Testis (tissue), 2 donors: ENCODE measurements around the gene SP3.

Source experiments
- POLR2A ChIP-seq: fragments of 450-650 bp; IDR thresholded peaks from one replicate; pipeline ENCODE4 v1.6.1; 2017; ENCODE audit warnings: antibody characterized with exemption, mild to moderate bottlenecking, moderate library complexity
- TF ChIP-seq, protein P1 (sequence below), 3 experiments: fragments of 450-650 bp in 2 of 3; fragments of 200-600 bp in 1 of 3; sonication (generic) in 1 of 3; IDR thresholded peaks; one replicate each; pipeline ENCODE4 v1.5.1; 2016 to 2019; ENCODE audit warnings: antibody characterized with exemption in 3 of 3, mild to moderate bottlenecking in 2 of 3, moderate library complexity in 1 of 3

GRCh38 chr2:173979751-173980351, 14.7 kb upstream of the SP3 start:
- no peak for TF ChIP-seq POLR2A
- TF ChIP-seq, protein P1, sequence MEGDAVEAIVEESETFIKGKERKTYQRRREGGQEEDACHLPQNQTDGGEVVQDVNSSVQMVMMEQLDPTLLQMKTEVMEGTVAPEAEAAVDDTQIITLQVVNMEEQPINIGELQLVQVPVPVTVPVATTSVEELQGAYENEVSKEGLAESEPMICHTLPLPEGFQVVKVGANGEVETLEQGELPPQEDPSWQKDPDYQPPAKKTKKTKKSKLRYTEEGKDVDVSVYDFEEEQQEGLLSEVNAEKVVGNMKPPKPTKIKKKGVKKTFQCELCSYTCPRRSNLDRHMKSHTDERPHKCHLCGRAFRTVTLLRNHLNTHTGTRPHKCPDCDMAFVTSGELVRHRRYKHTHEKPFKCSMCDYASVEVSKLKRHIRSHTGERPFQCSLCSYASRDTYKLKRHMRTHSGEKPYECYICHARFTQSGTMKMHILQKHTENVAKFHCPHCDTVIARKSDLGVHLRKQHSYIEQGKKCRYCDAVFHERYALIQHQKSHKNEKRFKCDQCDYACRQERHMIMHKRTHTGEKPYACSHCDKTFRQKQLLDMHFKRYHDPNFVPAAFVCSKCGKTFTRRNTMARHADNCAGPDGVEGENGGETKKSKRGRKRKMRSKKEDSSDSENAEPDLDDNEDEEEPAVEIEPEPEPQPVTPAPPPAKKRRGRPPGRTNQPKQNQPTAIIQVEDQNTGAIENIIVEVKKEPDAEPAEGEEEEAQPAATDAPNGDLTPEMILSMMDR (IDR thresholded peaks at IDR 0.05), result no peak
